NCI-H1048 (cell line): ENCODE data around the gene PDLIM1.

Experiments used
- DNase-seq: peaks from one replicate; lab custom pipeline; 2025; lab: John Stamatoyannopoulos, UW

Gene PDLIM1

GRCh38 chr10:95263864-95264226 is 27.0 kb downstream of the PDLIM1 start:
- DNase-seq = no peak

- no peak for DNase-seq
These were observed 27.9 kb downstream of the PDLIM1 start for GRCh38 chr10:95262763-95263518.

GRCh38 chr10:95261926-95262325 is 28.9 kb downstream of the PDLIM1 start:
- no peak for DNase-seq

- no peak for DNase-seq
These were observed 29.8 kb downstream of the PDLIM1 start for GRCh38 chr10:95260909-95261552.

GRCh38 chr10:95260397-95260881 is 30.4 kb downstream of the PDLIM1 start:
- no peak for DNase-seq

GRCh38 chr10:95257849-95258248 is 33.0 kb downstream of the PDLIM1 start:
- no peak for DNase-seq

- DNase-seq = no peak
These were observed 34.5 kb downstream of the PDLIM1 start for GRCh38 chr10:95256268-95256667.

GRCh38 chr10:95254629-95255028 is 36.2 kb downstream of the PDLIM1 start:
- DNase-seq = no peak

- no peak for DNase-seq
These were observed 37.1 kb downstream of the PDLIM1 start for GRCh38 chr10:95253686-95254085.

- DNase-seq = no peak
These were observed 37.8 kb downstream of the PDLIM1 start for GRCh38 chr10:95253007-95253406.

- no peak for DNase-seq
These were observed 39.9 kb downstream of the PDLIM1 start for GRCh38 chr10:95250856-95251255.

- DNase-seq = no peak
These were observed 41.3 kb downstream of the PDLIM1 start for GRCh38 chr10:95249467-95249866.

- DNase-seq = no peak
These were observed 41.8 kb downstream of the PDLIM1 start for GRCh38 chr10:95248989-95249388.

GRCh38 chr10:95247881-95248583 is 42.8 kb downstream of the PDLIM1 start:
- DNase-seq = no peak

GRCh38 chr10:95247200-95247880 is 43.5 kb downstream of the PDLIM1 start:
- no peak for DNase-seq

- DNase-seq = peak; percentile 5
These were observed 44.2 kb downstream of the PDLIM1 start for GRCh38 chr10:95246582-95247051.

- no peak for DNase-seq
These were observed 45.3 kb downstream of the PDLIM1 start for GRCh38 chr10:95245425-95246055.

GRCh38 chr10:95244152-95244551 is 46.7 kb downstream of the PDLIM1 start:
- no peak for DNase-seq

GRCh38 chr10:95243318-95243617 is 47.5 kb downstream of the PDLIM1 start:
- no peak for DNase-seq

- no peak for DNase-seq
These were observed 48.1 kb downstream of the PDLIM1 start for GRCh38 chr10:95242581-95243317.

GRCh38 chr10:95241533-95241932 is 49.3 kb downstream of the PDLIM1 start:
- no peak for DNase-seq
